ENCODE measurements around the gene CDH23.

DNA sequence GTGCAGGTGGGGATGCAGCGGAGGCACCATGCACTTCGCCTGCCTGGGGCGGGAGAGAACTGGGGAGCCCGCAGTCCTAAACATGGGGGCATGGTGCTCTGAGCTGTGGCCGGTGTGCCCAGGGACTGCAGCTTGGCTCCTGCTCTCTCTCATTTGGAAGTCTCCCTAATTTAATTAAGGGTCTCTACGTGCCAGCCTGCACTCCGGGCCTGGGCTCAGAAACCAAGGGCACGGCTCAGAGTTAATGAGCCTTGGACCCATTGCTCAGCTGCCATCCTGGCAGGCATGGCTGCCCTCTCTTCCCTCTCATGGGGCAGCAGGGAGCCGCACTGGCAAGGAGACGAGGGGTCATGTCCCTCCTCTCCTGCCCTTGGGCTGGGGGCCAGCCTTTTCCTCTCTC, 115.6 kb downstream of the CDH23 start:
- no peak for TF ChIP-seq POLR2AphosphoS5 (IDR thresholded peaks at IDR 0.05)
- TF ChIP-seq, protein P1, sequence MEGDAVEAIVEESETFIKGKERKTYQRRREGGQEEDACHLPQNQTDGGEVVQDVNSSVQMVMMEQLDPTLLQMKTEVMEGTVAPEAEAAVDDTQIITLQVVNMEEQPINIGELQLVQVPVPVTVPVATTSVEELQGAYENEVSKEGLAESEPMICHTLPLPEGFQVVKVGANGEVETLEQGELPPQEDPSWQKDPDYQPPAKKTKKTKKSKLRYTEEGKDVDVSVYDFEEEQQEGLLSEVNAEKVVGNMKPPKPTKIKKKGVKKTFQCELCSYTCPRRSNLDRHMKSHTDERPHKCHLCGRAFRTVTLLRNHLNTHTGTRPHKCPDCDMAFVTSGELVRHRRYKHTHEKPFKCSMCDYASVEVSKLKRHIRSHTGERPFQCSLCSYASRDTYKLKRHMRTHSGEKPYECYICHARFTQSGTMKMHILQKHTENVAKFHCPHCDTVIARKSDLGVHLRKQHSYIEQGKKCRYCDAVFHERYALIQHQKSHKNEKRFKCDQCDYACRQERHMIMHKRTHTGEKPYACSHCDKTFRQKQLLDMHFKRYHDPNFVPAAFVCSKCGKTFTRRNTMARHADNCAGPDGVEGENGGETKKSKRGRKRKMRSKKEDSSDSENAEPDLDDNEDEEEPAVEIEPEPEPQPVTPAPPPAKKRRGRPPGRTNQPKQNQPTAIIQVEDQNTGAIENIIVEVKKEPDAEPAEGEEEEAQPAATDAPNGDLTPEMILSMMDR (IDR thresholded peaks at IDR 0.05): no peak
- TF ChIP-seq POLR2A (IDR thresholded peaks at IDR 0.05): no peak
- no peak for TF ChIP-seq EP300 (IDR thresholded peaks at IDR 0.05; ENCODE audit: low read depth)

Data from transverse colon (tissue), 4 donors.